ENCODE measurements around the gene TMEM200B. TPM values are rescaled to one million over a fixed set of nuclear protein-coding genes. Genes with fewer than 3 reads are reported as not detected.

Gene TMEM200B
- total and polyA plus RNA-seq, 10 of the 15 experiments (the other 5 are each of a cell fraction or from before 2014, with no cell fraction given): 0.03 to 1.4 (median 0.08) TPM; not detected in 3

DNA sequence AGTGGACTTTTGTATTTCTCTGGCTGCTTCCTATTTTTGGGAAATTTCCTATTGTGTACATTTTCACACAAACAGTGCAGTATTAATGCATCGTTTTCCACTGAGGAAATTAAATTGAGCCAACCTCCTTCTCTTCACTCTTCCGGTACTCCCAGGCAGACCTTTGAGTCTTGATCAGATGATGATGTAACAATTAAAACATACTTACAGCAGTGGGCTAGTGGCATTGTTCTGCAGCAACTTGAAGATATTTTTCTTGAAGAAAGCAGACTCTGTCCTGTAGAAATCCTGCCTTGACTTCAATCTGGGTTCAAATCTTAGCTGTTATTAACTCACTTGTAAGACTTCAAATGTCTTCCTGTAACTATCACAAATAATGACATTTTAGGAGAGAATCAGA is 19.0 kb upstream of the TMEM200B start (continued):
- TF ChIP-seq, protein P1, sequence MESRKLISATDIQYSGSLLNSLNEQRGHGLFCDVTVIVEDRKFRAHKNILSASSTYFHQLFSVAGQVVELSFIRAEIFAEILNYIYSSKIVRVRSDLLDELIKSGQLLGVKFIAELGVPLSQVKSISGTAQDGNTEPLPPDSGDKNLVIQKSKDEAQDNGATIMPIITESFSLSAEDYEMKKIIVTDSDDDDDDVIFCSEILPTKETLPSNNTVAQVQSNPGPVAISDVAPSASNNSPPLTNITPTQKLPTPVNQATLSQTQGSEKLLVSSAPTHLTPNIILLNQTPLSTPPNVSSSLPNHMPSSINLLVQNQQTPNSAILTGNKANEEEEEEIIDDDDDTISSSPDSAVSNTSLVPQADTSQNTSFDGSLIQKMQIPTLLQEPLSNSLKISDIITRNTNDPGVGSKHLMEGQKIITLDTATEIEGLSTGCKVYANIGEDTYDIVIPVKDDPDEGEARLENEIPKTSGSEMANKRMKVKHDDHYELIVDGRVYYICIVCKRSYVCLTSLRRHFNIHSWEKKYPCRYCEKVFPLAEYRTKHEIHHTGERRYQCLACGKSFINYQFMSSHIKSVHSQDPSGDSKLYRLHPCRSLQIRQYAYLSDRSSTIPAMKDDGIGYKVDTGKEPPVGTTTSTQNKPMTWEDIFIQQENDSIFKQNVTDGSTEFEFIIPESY (IDR thresholded peaks at IDR 0.05): no peak
- TF ChIP-seq, protein P2, sequence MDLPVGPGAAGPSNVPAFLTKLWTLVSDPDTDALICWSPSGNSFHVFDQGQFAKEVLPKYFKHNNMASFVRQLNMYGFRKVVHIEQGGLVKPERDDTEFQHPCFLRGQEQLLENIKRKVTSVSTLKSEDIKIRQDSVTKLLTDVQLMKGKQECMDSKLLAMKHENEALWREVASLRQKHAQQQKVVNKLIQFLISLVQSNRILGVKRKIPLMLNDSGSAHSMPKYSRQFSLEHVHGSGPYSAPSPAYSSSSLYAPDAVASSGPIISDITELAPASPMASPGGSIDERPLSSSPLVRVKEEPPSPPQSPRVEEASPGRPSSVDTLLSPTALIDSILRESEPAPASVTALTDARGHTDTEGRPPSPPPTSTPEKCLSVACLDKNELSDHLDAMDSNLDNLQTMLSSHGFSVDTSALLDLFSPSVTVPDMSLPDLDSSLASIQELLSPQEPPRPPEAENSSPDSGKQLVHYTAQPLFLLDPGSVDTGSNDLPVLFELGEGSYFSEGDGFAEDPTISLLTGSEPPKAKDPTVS (IDR thresholded peaks at IDR 0.05; ENCODE audit: low read depth, low read length): no peak
- TF ChIP-seq CHD4 (IDR thresholded peaks at IDR 0.05): no peak
- no peak for TF ChIP-seq TCF3 (IDR thresholded peaks at IDR 0.05; ENCODE audit: borderline replicate concordance, insufficient read depth, low read depth, low read length)
- TF ChIP-seq, protein P3, sequence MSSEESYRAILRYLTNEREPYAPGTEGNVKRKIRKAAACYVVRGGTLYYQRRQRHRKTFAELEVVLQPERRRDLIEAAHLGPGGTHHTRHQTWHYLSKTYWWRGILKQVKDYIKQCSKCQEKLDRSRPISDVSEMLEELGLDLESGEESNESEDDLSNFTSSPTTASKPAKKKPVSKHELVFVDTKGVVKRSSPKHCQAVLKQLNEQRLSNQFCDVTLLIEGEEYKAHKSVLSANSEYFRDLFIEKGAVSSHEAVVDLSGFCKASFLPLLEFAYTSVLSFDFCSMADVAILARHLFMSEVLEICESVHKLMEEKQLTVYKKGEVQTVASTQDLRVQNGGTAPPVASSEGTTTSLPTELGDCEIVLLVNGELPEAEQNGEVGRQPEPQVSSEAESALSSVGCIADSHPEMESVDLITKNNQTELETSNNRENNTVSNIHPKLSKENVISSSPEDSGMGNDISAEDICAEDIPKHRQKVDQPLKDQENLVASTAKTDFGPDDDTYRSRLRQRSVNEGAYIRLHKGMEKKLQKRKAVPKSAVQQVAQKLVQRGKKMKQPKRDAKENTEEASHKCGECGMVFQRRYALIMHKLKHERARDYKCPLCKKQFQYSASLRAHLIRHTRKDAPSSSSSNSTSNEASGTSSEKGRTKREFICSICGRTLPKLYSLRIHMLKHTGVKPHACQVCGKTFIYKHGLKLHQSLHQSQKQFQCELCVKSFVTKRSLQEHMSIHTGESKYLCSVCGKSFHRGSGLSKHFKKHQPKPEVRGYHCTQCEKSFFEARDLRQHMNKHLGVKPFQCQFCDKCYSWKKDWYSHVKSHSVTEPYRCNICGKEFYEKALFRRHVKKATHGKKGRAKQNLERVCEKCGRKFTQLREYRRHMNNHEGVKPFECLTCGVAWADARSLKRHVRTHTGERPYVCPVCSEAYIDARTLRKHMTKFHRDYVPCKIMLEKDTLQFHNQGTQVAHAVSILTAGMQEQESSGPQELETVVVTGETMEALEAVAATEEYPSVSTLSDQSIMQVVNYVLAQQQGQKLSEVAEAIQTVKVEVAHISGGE (CRISPR knock-in tag; IDR thresholded peaks at IDR 0.05): no peak
- TF ChIP-seq, protein P4, sequence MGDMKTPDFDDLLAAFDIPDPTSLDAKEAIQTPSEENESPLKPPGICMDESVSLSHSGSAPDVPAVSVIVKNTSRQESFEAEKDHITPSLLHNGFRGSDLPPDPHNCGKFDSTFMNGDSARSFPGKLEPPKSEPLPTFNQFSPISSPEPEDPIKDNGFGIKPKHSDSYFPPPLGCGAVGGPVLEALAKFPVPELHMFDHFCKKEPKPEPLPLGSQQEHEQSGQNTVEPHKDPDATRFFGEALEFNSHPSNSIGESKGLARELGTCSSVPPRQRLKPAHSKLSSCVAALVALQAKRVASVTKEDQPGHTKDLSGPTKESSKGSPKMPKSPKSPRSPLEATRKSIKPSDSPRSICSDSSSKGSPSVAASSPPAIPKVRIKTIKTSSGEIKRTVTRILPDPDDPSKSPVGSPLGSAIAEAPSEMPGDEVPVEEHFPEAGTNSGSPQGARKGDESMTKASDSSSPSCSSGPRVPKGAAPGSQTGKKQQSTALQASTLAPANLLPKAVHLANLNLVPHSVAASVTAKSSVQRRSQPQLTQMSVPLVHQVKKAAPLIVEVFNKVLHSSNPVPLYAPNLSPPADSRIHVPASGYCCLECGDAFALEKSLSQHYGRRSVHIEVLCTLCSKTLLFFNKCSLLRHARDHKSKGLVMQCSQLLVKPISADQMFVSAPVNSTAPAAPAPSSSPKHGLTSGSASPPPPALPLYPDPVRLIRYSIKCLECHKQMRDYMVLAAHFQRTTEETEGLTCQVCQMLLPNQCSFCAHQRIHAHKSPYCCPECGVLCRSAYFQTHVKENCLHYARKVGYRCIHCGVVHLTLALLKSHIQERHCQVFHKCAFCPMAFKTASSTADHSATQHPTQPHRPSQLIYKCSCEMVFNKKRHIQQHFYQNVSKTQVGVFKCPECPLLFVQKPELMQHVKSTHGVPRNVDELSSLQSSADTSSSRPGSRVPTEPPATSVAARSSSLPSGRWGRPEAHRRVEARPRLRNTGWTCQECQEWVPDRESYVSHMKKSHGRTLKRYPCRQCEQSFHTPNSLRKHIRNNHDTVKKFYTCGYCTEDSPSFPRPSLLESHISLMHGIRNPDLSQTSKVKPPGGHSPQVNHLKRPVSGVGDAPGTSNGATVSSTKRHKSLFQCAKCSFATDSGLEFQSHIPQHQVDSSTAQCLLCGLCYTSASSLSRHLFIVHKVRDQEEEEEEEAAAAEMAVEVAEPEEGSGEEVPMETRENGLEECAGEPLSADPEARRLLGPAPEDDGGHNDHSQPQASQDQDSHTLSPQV (IDR thresholded peaks at IDR 0.05): no peak
- no peak for TF ChIP-seq FOS (IDR thresholded peaks at IDR 0.05; ENCODE audit: borderline replicate concordance, extremely low read depth, insufficient read length)
